Frontal cortex (tissue), 4 donors: ENCODE measurements around the gene BRCA2. TPM values are rescaled to one million over a fixed set of nuclear protein-coding genes. Genes with fewer than 3 reads are reported as not detected.

Experiments used
- DNase-seq, 2 donors: peaks; one replicate each; pipeline ENCODE4 v3.0.0; 2012; ENCODE audit warnings: low spot score in 2 of 2
- FAIRE-seq: peaks from 2 replicates; lab custom pipeline; 2012; peaks lifted over from hg19 to GRCh38; lab: Jason Lieb, UNC
- total RNA-seq: library from RNA; depleted of rRNA; stranded (reverse); fragments of >200 nt; gene quantifications from one replicate; pipeline ENCODE4 v1.2.3, GENCODE V29; 2014
- donor health status: control.
- donor health status: control.
- donor health status: control.

The BRCA2 gene, protein sequence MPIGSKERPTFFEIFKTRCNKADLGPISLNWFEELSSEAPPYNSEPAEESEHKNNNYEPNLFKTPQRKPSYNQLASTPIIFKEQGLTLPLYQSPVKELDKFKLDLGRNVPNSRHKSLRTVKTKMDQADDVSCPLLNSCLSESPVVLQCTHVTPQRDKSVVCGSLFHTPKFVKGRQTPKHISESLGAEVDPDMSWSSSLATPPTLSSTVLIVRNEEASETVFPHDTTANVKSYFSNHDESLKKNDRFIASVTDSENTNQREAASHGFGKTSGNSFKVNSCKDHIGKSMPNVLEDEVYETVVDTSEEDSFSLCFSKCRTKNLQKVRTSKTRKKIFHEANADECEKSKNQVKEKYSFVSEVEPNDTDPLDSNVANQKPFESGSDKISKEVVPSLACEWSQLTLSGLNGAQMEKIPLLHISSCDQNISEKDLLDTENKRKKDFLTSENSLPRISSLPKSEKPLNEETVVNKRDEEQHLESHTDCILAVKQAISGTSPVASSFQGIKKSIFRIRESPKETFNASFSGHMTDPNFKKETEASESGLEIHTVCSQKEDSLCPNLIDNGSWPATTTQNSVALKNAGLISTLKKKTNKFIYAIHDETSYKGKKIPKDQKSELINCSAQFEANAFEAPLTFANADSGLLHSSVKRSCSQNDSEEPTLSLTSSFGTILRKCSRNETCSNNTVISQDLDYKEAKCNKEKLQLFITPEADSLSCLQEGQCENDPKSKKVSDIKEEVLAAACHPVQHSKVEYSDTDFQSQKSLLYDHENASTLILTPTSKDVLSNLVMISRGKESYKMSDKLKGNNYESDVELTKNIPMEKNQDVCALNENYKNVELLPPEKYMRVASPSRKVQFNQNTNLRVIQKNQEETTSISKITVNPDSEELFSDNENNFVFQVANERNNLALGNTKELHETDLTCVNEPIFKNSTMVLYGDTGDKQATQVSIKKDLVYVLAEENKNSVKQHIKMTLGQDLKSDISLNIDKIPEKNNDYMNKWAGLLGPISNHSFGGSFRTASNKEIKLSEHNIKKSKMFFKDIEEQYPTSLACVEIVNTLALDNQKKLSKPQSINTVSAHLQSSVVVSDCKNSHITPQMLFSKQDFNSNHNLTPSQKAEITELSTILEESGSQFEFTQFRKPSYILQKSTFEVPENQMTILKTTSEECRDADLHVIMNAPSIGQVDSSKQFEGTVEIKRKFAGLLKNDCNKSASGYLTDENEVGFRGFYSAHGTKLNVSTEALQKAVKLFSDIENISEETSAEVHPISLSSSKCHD (N-terminal part only)
- 1.6 TPM for total RNA-seq

DNA sequence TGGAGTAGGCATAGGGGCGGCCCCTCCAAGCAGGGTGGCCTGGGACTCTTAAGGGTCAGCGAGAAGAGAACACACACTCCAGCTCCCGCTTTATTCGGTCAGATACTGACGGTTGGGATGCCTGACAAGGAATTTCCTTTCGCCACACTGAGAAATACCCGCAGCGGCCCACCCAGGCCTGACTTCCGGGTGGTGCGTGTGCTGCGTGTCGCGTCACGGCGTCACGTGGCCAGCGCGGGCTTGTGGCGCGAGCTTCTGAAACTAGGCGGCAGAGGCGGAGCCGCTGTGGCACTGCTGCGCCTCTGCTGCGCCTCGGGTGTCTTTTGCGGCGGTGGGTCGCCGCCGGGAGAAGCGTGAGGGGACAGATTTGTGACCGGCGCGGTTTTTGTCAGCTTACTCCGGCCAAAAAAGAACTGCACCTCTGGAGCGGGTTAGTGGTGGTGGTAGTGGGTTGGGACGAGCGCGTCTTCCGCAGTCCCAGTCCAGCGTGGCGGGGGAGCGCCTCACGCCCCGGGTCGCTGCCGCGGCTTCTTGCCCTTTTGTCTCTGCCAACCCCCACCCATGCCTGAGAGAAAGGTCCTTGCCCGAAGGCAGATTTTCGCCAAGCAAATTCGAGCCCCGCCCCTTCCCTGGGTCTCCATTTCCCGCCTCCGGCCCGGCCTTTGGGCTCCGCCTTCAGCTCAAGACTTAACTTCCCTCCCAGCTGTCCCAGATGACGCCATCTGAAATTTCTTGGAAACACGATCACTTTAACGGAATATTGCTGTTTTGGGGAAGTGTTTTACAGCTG, at the start of gene BRCA2, which contains the start of gene ZAR1L:
BRCA2 (plus strand) TSS at position 271 of the 790 bp plus-strand sequence. CDS start 953 bp downstream, outside the sequence.
ZAR1L (minus strand) TSS at position 126 of the 790 bp plus-strand sequence. CDS start 3,438 bp downstream, outside the sequence.
- FAIRE-seq, result no peak
- DNase-seq, result peak; percentile 75 to 81

DNA sequence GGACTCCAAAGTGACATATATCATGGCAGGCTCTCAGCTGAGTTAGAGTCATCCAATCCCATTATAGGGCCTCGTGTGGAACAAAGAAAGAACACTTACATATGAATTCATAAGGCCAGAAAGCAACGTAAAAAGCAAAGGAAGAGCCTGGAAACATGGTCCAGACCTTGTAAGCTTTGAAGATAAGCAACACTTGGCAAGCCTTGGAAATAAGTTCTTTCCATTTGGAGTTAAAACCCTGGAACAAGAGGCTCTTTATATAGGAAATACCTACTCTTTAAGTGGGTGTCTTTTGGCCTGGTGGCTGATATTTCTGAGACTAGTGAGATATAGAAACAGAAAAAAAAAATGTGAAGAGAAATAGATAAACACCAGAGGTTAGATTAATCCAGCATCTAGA, 49.6 kb upstream of the BRCA2 start:
- no peak for DNase-seq

DNA sequence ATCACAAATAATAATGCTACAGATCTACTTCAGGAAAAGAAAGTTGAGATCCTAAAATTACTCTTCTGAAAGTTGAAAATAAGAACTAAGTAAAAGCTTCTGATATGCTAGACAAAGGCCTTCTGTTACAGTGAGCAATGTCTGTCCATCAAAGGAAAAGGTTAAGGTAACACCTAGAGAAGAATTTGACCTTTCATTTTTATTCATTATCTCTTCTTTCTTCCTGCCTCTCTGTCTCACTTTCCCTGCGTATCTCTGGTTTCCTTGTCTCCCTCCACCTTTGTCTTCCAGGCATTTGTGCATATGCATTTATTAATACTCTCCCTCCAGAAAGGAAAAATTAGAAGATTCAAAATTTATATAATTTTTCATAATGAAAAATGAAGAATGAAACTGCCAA, 49.2 kb upstream of the BRCA2 start:
- FAIRE-seq (no peak), DNase-seq (no peak)

More for the DNA sequence above, 49.6 kb upstream of the BRCA2 start:
- no peak for FAIRE-seq

DNA sequence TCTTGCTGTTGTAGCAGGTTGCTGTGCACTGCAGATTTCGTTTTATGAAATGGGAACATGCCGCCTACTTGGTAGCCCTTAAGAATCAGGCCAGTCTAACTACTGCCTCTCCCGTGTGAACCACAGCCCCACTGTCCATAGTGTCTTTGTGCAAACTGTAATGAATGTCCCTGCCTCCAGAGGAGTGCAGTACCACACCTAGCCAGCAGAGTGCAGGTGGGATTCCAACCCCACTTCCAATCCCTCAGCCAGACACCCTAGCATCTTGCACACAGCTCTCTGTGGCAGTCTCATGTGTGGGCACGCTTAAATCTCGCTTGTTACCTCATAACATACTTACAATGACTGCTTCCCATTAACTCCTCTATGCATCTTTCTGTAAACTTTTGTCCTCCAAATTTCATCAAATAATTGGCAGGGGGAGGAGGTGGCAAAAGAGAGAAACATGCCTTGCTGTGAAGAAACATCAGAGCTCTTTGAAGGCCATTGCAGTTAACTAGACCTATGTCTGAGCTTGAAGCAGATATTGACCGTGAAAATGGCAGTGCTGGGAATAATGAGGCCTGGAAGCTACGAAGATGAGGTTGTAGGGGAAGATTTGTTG, 47.4 kb upstream of the BRCA2 start:
- DNase-seq, result no peak
- FAIRE-seq, result no peak

DNA sequence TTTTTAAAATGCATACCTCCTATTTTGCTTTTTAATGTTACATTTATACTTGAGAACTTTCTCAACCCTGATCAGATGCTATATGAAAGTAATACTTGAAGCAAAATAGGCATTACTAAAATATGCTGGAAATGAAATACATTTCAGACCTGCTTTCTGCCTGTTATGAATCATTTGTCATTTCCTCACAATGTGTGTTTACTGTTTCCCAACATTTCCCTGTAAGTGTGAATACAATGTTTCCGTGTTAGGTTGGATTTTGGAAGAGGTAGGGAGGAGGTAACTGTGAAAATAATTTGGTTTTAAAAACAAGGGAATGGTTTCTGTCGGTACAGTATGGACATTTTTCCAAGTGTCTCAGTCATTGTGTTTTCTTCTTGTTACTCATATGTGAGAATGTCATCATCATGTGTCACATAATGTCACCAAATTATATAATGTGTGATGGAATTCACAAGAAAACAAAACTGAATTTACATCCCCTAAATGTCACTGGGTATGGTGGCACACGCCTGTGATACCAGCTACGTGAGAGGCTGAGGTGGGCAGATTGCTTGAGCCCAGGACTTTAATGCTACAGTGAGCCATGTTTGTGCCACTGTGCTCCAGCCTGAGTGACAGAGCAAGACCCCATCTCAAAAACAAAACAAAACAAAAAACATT, 43.2 kb upstream of the BRCA2 start:
- FAIRE-seq, result no peak

DNA sequence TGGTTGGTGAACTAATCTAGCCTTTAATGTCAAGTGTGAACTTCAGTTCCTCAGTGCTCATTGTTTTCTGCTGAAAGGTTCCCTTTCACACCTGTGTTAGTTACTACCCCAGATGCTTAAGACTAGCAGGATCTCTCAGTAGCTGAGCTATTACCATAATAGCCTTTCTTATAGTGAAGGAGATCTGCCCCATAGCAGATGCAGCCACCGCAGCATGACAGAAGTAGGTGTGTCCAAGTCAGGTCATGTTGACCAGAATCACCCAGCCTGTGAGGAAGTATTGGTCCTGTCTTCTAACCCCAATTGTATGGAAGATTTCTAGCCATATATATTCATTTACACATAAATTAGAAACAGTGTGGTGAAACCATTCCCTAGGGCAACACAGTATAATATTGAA, 37.5 kb upstream of the BRCA2 start:
- FAIRE-seq, result no peak
- DNase-seq, result no peak

More for the DNA sequence above, 43.2 kb upstream of the BRCA2 start:
- no peak for DNase-seq

DNA sequence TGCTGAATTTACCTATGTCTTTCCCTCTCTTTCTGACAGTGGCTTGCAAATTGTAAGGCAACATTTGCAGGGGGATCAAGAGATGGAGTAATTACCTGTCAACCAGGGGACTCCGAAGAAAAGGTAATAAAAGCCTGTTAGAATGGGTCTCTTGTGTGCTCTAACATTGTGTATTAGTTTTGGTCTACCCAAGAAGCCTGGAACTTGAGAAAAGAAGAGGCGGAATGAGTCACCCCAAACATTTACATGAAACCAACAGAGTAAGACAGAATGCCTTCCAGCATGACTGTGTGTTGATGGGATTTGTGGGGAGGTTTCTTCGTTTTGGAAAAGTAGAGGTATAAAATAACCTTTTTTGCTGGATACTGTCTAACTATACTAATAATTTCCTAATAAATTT, 36.9 kb upstream of the BRCA2 start:
- DNase-seq (no peak), FAIRE-seq (no peak)

DNA sequence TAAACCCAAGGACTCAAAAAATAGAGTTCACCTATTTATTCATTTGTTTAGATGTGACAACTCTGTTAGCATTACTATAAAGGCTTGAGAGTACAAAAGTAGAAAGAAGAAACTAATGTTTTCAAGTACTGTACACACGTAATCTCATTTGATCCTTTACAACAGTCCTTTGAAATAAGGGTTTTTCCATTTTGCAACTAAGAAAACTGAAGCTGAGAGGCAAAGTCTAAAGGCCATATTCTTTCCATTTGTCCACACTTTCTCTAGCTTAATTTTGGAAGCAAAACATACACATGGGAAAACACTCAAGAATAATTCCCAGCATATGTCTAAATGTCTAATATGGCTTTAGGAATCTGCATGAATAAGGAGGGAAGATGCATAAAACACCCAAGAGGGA, 34.2 kb upstream of the BRCA2 start:
- no peak for DNase-seq
- FAIRE-seq, result no peak

DNA sequence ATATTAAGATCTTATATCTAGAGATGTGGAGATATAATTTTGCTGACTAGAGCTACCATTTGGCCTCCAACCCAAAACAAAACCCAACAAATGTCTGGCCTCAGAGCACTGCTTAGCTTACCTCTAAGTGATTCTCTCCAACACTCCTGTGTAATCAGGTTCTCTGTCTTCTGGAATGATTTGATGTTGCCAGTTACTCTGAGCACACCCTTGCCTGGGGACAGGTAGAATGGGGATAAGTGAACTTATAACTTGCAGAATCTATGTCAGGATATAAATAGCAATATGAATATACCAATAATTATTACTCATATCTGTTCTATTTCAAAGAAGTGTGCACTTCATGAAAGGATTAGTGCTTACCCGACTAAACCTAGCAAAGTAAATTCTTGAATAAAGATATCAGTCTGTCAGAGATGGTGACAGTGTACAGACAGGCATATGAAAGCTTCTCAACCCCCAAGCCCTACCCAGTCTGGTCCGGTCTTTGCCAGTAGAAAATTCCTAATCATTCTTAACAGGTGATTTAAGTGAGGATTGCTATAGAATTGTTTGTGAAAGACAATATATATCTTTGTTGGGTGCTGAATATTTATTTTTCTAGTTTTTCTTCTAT, 33.1 kb upstream of the BRCA2 start:
- DNase-seq (no peak), FAIRE-seq (no peak)

DNA sequence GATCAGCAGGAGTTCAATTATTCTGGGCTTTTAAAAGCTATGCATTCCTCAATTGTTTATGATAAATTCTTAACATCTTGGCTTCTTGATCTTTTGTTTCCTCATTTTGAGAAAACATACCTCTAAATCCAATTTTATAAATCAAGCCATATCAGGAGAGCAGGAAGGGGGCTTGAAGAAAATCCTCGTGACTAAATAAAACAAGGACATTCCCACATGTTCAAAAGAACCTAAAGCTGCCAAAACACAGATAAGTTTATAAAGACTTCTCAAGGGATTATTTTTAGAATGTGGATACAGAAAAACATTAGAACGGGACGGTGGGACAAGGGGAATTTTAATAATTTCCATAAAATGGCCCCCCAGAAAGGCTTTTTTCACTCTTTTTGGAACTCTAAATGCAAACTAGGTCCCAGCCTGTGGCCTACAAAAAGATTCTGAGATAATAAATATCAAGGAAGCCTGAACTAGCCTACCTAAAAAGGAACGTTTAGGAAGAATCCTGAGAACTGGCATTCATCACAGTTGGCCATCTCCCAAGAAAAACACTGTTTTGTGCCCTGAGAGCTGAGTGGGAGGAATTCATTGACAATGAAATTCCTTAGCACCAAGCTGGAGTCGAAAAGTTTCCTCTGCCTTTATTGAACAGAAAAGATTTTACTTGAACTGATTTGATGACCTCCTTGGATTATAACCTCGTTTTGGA, 30.2 kb upstream of the BRCA2 start:
- FAIRE-seq (no peak), DNase-seq (peak in 1 of 2 donors; percentile 28)

DNA sequence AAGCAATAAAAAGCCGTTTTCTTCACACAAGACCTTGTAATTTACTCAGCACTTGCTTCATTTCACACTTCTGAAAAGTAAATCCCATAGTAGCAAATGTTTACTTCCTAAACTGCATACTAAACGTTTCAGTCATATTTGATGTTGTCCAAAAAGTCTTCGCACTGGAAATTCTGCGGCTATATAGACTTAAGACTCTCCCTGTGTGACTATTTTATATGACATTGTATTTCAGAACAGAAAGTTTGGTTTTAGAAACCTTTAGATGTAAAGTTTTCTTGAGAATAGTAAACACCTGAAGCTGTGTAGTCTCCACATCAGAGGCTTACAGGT, 29.7 kb upstream of the BRCA2 start:
- FAIRE-seq, result no peak

DNA sequence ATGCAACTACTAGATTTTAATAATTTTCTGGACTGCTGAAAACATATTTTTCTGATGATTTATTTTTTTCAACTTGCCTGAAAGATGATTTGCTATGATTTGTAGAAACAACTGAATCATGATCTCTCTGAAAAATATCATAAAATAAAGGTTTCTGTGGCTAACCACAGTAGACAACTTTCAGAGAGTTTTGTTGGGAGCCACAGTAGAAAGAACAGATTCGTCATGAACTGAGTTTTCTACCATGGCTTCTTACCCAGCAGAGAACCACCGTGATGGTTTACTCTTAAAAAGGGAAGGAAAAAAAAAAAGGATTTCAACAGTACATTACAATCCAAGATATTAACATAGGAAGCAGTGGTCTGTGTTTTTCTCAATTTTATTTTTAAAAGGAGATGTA, 18.1 kb upstream of the BRCA2 start:
- no peak for DNase-seq
- no peak for FAIRE-seq

More for the DNA sequence above, 29.7 kb upstream of the BRCA2 start:
- no peak for DNase-seq

DNA sequence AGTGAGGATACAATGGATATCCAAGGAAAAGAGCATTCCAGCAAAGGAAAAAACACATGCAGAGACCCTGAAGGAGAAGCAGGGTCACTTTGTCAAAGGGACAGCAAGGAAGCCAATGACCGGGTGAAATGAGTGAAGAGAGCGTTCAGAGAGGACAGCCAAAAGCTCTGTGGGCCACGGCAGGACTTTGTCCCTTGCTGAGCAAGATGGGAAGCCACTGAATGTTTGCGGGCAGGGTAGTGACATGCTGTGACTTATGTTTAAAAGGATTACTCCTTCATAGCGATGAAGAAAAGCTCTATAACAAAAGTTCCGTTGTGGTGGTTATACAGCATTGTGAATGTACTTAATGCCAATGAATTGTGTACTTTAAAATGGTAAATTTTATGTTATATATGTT, 16.6 kb upstream of the BRCA2 start:
- FAIRE-seq (no peak), DNase-seq (no peak)

DNA sequence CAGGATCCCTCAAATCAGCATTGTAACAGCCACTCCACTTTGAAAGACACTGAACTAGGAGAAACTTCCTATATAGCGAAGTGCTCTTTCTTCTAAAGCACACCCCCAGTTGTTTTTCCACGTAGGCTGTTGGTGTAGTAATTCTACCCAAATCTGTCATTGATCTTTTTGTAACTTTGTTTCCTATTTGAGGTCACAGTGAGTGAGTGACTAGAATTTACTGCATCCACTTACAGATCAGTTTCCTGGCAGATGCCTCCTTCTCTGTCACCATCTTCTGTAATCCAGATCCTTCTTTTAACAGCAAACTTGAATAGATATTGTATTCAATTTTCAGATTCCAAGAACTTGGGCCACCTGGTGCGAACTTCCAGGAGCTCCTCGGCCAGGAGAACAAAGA, 15.4 kb upstream of the BRCA2 start:
- FAIRE-seq, result no peak

DNA sequence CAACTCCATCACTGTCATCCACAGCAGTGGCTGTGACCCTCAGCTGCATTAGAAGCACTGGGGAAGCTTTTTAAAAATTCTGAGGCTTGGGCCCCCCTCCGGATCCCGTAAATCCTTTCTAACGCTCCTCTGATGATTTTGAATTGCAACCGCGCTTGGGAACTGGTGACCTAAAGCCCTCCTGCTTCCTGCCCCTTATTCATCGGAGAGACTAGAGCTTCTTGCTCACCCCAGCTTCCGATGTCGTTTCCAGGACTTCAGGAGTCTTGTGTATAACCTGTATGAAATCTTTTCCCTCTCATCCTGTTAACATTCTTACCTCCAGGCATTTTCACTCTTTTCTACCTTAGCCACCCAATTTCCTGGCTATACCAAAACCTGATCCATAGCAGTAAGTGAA, 14.9 kb upstream of the BRCA2 start:
- FAIRE-seq (no peak), DNase-seq (no peak)

More for the DNA sequence above, 15.4 kb upstream of the BRCA2 start:
- DNase-seq, result no peak

DNA sequence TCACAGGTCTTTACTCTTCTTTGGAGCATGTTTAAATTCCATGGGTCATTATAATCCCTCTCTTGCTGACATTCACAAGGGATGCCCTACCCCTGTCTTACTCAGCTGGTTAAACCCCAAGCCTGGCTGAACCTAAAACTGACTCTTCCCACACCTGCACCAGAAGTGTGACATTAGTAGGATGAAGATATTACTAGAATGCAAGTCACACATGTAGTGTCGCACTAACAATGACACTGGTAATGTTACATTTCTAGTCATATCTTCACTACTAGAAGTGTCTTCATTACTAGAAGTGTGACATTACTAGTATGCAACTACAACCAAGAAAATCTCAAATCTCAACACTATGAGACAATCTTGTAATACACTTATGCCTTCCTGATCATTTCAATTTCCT, 14.4 kb upstream of the BRCA2 start:
- FAIRE-seq, result no peak
- DNase-seq, result no peak

DNA sequence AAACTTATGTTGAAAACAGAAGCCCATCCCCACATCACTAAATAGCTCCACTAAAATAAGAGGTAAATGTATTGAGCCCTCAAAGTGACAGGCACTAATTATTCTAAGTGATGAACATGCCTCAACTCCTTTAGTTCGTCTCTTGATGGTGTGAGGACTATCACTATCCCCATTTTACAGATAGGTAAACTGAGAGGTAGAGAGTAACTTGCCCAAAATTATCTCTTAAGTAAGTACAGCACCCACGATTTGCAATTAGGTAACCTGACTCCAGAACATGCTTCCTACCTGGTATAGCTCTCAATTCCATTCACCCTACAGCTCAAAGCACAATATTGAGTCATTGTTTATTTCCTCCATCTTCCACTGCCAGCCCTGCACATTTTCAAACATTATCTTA, 12.8 kb upstream of the BRCA2 start:
- no peak for DNase-seq
- FAIRE-seq, result no peak
